MM.1S (cell line): ENCODE data around the gene CNTN1.

Experiments used
- DNase-seq: peaks from one replicate; pipeline ENCODE4 v3.0.0-alpha.2; 2015
- H2AFZ ChIP-seq: fragments of 300-600 bp; sonication (generic); 2 replicates; pipeline ENCODE4 v1.6.0; 2016; ENCODE audit warnings: antibody characterized with exemption, low read length
- H3F3A ChIP-seq: fragments of 300-600 bp; sonication (generic); 2 replicates; pipeline ENCODE4 v1.6.1; 2016; ENCODE audit warnings: mild to moderate bottlenecking, antibody characterized with exemption, low read length, moderate library complexity, mixed read lengths; ENCODE audit not compliant: insufficient read depth
- H3K27ac ChIP-seq: fragments of 300-600 bp; sonication (generic); 2 replicates; pipeline ENCODE4 v1.5.1; 2016; ENCODE audit warnings: mild to moderate bottlenecking, low read length
- H3K27me3 ChIP-seq: fragments of 300-600 bp; sonication (generic); replicated peaks from 2 replicates; pipeline ENCODE4 v1.6.0; 2016; ENCODE audit warnings: low read length; ENCODE audit not compliant: insufficient read depth
- H3K36me3 ChIP-seq: fragments of 300-600 bp; sonication (generic); replicated peaks from 2 replicates; pipeline ENCODE4 v1.6.1; 2016; ENCODE audit warnings: mild to moderate bottlenecking, low read length, mixed read lengths; ENCODE audit not compliant: insufficient read depth
- H3K4me1 ChIP-seq: fragments of 300-600 bp; sonication (generic); 2 replicates; pipeline ENCODE4 v1.6.1; 2016; ENCODE audit warnings: low read length, mixed read lengths
- H3K4me2 ChIP-seq: fragments of 300-600 bp; sonication (generic); 2 replicates; pipeline ENCODE4 v1.6.0; 2016; ENCODE audit warnings: low read depth, low read length
- H3K4me3 ChIP-seq: fragments of 300-600 bp; sonication (generic); 2 replicates; pipeline ENCODE4 v1.5.1; 2016; ENCODE audit warnings: low read length, mixed read lengths
- H3K79me2 ChIP-seq: fragments of 300-600 bp; sonication (generic); 2 replicates; pipeline ENCODE4 v1.6.1; 2016; ENCODE audit warnings: mixed run types, low read length, mixed read lengths
- H3K9ac ChIP-seq: fragments of 300-600 bp; sonication (generic); 2 replicates; pipeline ENCODE4 v1.6.1; 2016; ENCODE audit warnings: low read length, mixed read lengths
- H3K9me2 ChIP-seq: fragments of 300-600 bp; sonication (generic); replicated peaks from 2 replicates; pipeline ENCODE4 v1.6.1; 2016; ENCODE audit warnings: mild to moderate bottlenecking, low read length, mixed read lengths; ENCODE audit not compliant: insufficient read depth
- H3K9me3 ChIP-seq: fragments of 300-600 bp; sonication (generic); replicated peaks from 2 replicates; pipeline ENCODE4 v1.6.1; 2016; ENCODE audit warnings: mild to moderate bottlenecking, low read length, mixed read lengths; ENCODE audit not compliant: insufficient read depth
- H4K20me1 ChIP-seq: fragments of 300-600 bp; sonication (generic); 2 replicates; pipeline ENCODE4 v1.6.1; 2016; ENCODE audit warnings: mild to moderate bottlenecking, low read length, moderate library complexity, mixed read lengths; ENCODE audit not compliant: insufficient read depth
- CTCF ChIP-seq: fragments of 300-600 bp; sonication (generic); IDR thresholded peaks from 2 replicates; pipeline ENCODE4 v1.5.1; 2016; ENCODE audit warnings: antibody characterized with exemption, low read length, mixed read lengths
- EZH2 ChIP-seq: fragments of 300-600 bp; sonication (generic); optimal IDR thresholded peaks from 2 replicates; pipeline ENCODE3; 2017; ENCODE audit warnings: low read depth, mild to moderate bottlenecking, antibody characterized with exemption, low read length, mixed read lengths
- EZH2phosphoT487 ChIP-seq: fragments of 300-600 bp; sonication (generic); IDR thresholded peaks from 2 replicates; pipeline ENCODE4 v1.6.1; 2018; ENCODE audit warnings: antibody characterized with exemption, low read length

CNTN1 gene

GRCh38 chr12:40969796-40970195 lies 277.6 kb downstream of the CNTN1 start:
- no peak overlapping the region for H3K4me3 ChIP-seq
- no peaks in the 10 kb centered on the region for H3K79me2 ChIP-seq
- H3K36me3 ChIP-seq: no peaks in the 10 kb centered on the region
- no peaks in the 10 kb centered on the region for H3K4me1 ChIP-seq
- no peaks in the 10 kb centered on the region for H3K27me3 ChIP-seq
- no peaks in the 10 kb centered on the region for H4K20me1 ChIP-seq
- TF ChIP-seq EZH2 (no peak), EZH2phosphoT487 (no peak), CTCF (no peak)
- no peaks in the 10 kb centered on the region for H3K9me2 ChIP-seq
- H2AFZ ChIP-seq: no peak overlapping the region
- no peak overlapping the region for H3K4me2 ChIP-seq
- no peak for DNase-seq
- H3F3A ChIP-seq: no peaks in the 10 kb centered on the region
- no peak overlapping the region for H3K9ac ChIP-seq
- no peak overlapping the region for H3K27ac ChIP-seq
- H3K9me3 ChIP-seq: no peaks in the 10 kb centered on the region

- Histone ChIP-seq H3K4me3 (no peak overlapping the region), H3K27me3 (no peaks in the 10 kb centered on the region), H3K36me3 (no peaks in the 10 kb centered on the region), H2AFZ (no peak overlapping the region), H3K4me1 (no peaks in the 10 kb centered on the region), H3F3A (no peaks in the 10 kb centered on the region), H3K4me2 (no peak overlapping the region), H3K9ac (no peak overlapping the region), H3K79me2 (no peaks in the 10 kb centered on the region), H3K9me2 (no peaks in the 10 kb centered on the region), H3K27ac (no peak overlapping the region), H3K9me3 (no peaks in the 10 kb centered on the region), H4K20me1 (no peaks in the 10 kb centered on the region)
- TF ChIP-seq EZH2phosphoT487: no peak
- peak; percentile 15; the same call in 1 of the 2 replicates for TF ChIP-seq CTCF
- no peak for DNase-seq
Measured at GRCh38 chr12:40970320-40970907, 278.2 kb downstream of the CNTN1 start.

- Histone ChIP-seq H3F3A (no peaks in the 10 kb centered on the region), H3K36me3 (no peaks in the 10 kb centered on the region), H3K4me2 (no peak overlapping the region), H2AFZ (no peak overlapping the region), H3K27ac (no peak overlapping the region), H3K9me2 (no peaks in the 10 kb centered on the region), H3K9ac (no peak overlapping the region), H3K79me2 (no peaks in the 10 kb centered on the region), H4K20me1 (no peaks in the 10 kb centered on the region), H3K4me1 (no peaks in the 10 kb centered on the region), H3K9me3 (no peaks in the 10 kb centered on the region), H3K27me3 (no peaks in the 10 kb centered on the region), H3K4me3 (no peak overlapping the region)
- TF ChIP-seq CTCF: no peak
- no peak for TF ChIP-seq EZH2phosphoT487
- TF ChIP-seq EZH2: no peak
- DNase-seq: no peak
Measured at GRCh38 chr12:40971911-40972310, 279.7 kb downstream of the CNTN1 start.
